Natural killer cell (primary cell): ENCODE data around the gene ANP32A. TPM values are rescaled to one million over a fixed set of nuclear protein-coding genes. Genes with fewer than 3 reads are reported as not detected.
A peak's percentile ranks its signal among the peaks of the same experiment; 100 is the strongest.

Source experiments
- ATAC-seq, 3 donors: fragments of 150-1000 bp in 2 of 3; fragments of 200-7000 bp in 1 of 3; cut with Tn5 transposase; 1 replicate in 1 of 3; 2 replicates in 2 of 3; pipeline ENCODE4 v1.10.0; 2021; ENCODE audit warnings: mild to moderate bottlenecking in 2 of 3, moderate library complexity in 2 of 3
- DNase-seq, 2 donors: peaks; one replicate each; pipeline versions ENCODE4 v3.0.0 to v3.0.0-alpha.2; 2013 to 2021; ENCODE audit warnings: mixed read lengths in 1 of 2
- H3K27ac ChIP-seq: one replicate; pipeline ENCODE4 v1.5.1; 2013; ENCODE audit warnings: mild to moderate bottlenecking, low read length
- H3K27me3 ChIP-seq: one replicate; pipeline ENCODE4 v1.6.1; 2013; ENCODE audit warnings: low read length; ENCODE audit not compliant: control insufficient read depth, insufficient read depth
- H3K36me3 ChIP-seq: one replicate; pipeline ENCODE4 v1.6.1; 2013; ENCODE audit warnings: low read length; ENCODE audit not compliant: control insufficient read depth, insufficient read depth
- H3K4me1 ChIP-seq: one replicate; pipeline ENCODE4 v1.6.1; 2013; ENCODE audit warnings: low read length; ENCODE audit not compliant: control insufficient read depth, insufficient read depth
- H3K4me3 ChIP-seq: one replicate; pipeline ENCODE4 v1.5.1; 2013; ENCODE audit warnings: low read length
- H3K9me3 ChIP-seq: one replicate; pipeline ENCODE4 v1.6.1; 2013; ENCODE audit warnings: low read length; ENCODE audit not compliant: control insufficient read depth, insufficient read depth
- H3K27ac Mint-ChIP-seq, 2 donors: one replicate each; pipeline ENCODE4 v1.8.0; 2022; ENCODE audit warnings: mild to moderate bottlenecking in 2 of 2, mixed read lengths in 2 of 2, moderate library complexity in 1 of 2
- H3K27me3 Mint-ChIP-seq, 2 donors: one replicate each; pipeline ENCODE4 v1.8.0; 2022; ENCODE audit warnings: low read depth in 2 of 2, mixed read lengths in 2 of 2
- H3K36me3 Mint-ChIP-seq: one replicate; pipeline ENCODE4 v1.8.0; 2022; ENCODE audit warnings: mixed read lengths
- H3K4me1 Mint-ChIP-seq, 2 donors: one replicate each; pipeline ENCODE4 v1.8.0; 2022; ENCODE audit warnings: mixed read lengths in 2 of 2
- H3K4me3 Mint-ChIP-seq: one replicate; pipeline ENCODE4 v1.8.0; 2022; ENCODE audit warnings: mild to moderate bottlenecking, moderate library complexity, mixed read lengths
- H3K9me3 Mint-ChIP-seq, 2 donors: one replicate each; pipeline ENCODE4 v1.8.0; 2022; ENCODE audit warnings: mixed read lengths in 2 of 2
- WGBS: methylation state at CpG from one replicate; pipeline ENCODE4 v1.1.7; 2013; ENCODE audit warnings: missing lambda C conversion rate; ENCODE audit not compliant: insufficient coverage; 5-methylcytosine and 5-hydroxymethylcytosine counted together
- intact Hi-C: fragments of 100-400 bp; cut with micrococcal nuclease; formaldehyde crosslinking; loops from one replicate; pipeline ENCODE4 v1.14.2; 2022
- total RNA-seq, 4 donors: library from RNA; stranded (reverse); fragments of 120-200 nt in 1 of 4; gene quantifications; one replicate each; pipeline versions ENCODE4 v1.2.3 to v1.2.4, GENCODE V29; 2013 to 2022
- TF ChIP-seq, protein P1 (sequence below): fragments of 200-600 bp; IDR thresholded peaks from one replicate; pipeline ENCODE4 v1.8.0; 2022; ENCODE audit warnings: antibody characterized with exemption

The ANP32A gene
- total RNA-seq, 3 donors from 2014 or later (not counting 1 experiment from before 2014, with no cell fraction given): 133 to 150 (median 148) TPM

- Mint-ChIP-seq H3K27ac (peak overlapping the region; percentile 81 to 85), H3K4me3 (peak overlapping the region; percentile 74), H3K9me3 (no peaks in the 10 kb centered on the region), H3K36me3 (no peaks in the 10 kb centered on the region), H3K4me1 (peaks cover 41 to 56% of the 10 kb centered on the region in 2 donors), H3K27me3 (no peaks in the 10 kb centered on the region)
- peak; percentile 64 to 67 (median 66) for ATAC-seq
- Histone ChIP-seq H3K36me3 (peaks cover 47% of the 10 kb centered on the region), H3K27me3 (no peaks in the 10 kb centered on the region), H3K4me3 (no peak overlapping the region), H3K4me1 (peaks cover 51% of the 10 kb centered on the region), H3K9me3 (no peaks in the 10 kb centered on the region), H3K27ac (no peak overlapping the region)
- DNase-seq: peak; percentile 53 to 84
- TF ChIP-seq, protein P1, sequence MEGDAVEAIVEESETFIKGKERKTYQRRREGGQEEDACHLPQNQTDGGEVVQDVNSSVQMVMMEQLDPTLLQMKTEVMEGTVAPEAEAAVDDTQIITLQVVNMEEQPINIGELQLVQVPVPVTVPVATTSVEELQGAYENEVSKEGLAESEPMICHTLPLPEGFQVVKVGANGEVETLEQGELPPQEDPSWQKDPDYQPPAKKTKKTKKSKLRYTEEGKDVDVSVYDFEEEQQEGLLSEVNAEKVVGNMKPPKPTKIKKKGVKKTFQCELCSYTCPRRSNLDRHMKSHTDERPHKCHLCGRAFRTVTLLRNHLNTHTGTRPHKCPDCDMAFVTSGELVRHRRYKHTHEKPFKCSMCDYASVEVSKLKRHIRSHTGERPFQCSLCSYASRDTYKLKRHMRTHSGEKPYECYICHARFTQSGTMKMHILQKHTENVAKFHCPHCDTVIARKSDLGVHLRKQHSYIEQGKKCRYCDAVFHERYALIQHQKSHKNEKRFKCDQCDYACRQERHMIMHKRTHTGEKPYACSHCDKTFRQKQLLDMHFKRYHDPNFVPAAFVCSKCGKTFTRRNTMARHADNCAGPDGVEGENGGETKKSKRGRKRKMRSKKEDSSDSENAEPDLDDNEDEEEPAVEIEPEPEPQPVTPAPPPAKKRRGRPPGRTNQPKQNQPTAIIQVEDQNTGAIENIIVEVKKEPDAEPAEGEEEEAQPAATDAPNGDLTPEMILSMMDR: peak; percentile 70
- intact Hi-C loops: loop anchor here (1.0 to 5.0 kb wide), 3 partner anchors 34 to 92 kb away; no protein-coding TSS in a partner anchor
- WGBS: 92% methylated on average over 7 of the region's 9 CpGs
Measured at GRCh38 chr15:68783226-68784058, 37.3 kb downstream of the ANP32A start.

- Histone ChIP-seq H3K4me3 (no peak overlapping the region), H3K36me3 (peaks cover 50% of the 10 kb centered on the region), H3K27ac (peak overlapping the region; percentile 4), H3K27me3 (no peaks in the 10 kb centered on the region), H3K9me3 (no peaks in the 10 kb centered on the region), H3K4me1 (peaks cover 43% of the 10 kb centered on the region)
- Mint-ChIP-seq H3K4me3 (peak overlapping the region; percentile 74), H3K36me3 (no peaks in the 10 kb centered on the region), H3K9me3 (no peaks in the 10 kb centered on the region), H3K27me3 (no peaks in the 10 kb centered on the region), H3K27ac (peak overlapping the region; percentile 81 to 85), H3K4me1 (peaks cover 35 to 49% of the 10 kb centered on the region in 2 donors)
- TF ChIP-seq, protein P1: no peak
- WGBS: 67% methylated on average over 12 of the region's 12 CpGs
- no peak for DNase-seq
- intact Hi-C loops: loop anchor here (1.0 to 5.0 kb wide), 3 partner anchors 35 to 93 kb away; no protein-coding TSS in a partner anchor
- no peak for ATAC-seq
Measured at GRCh38 chr15:68782589-68783161, 38.0 kb downstream of the ANP32A start.

GRCh38 chr15:68781766-68782588 is 38.7 kb downstream of the ANP32A start:
- DNase-seq (peak; percentile 34 to 46), ATAC-seq (peak; percentile 78 to 83 (median 80))
- Mint-ChIP-seq H3K27ac (peak overlapping the region; percentile 81 to 85), H3K36me3 (no peaks in the 10 kb centered on the region), H3K9me3 (no peaks in the 10 kb centered on the region), H3K4me1 (peaks cover 41 to 55% of the 10 kb centered on the region in 2 donors), H3K27me3 (no peaks in the 10 kb centered on the region), H3K4me3 (peak overlapping the region; percentile 74)
- peaks cover 45% of the 10 kb centered on the region for H3K36me3 ChIP-seq
- intact Hi-C loops: loop anchor here (5.0 kb wide), 1 partner anchor 35 kb away; no protein-coding TSS in a partner anchor
- peaks cover 41% of the 10 kb centered on the region for H3K4me1 ChIP-seq
- TF ChIP-seq, protein P1: no peak
- no peak overlapping the region for H3K4me3 ChIP-seq
- peak overlapping the region; percentile 37 for H3K27ac ChIP-seq
- H3K27me3 ChIP-seq: no peaks in the 10 kb centered on the region
- 34% methylated on average over 17 of the region's 17 CpGs for WGBS
- no peaks in the 10 kb centered on the region for H3K9me3 ChIP-seq
